Hepatocyte (in vitro differentiated cells): Measurements from ENCODE around the gene NDST1.

Source experiments
- EZH2 ChIP-seq: fragments of 200-600 bp; sonication (generic); IDR thresholded peaks from 2 replicates; pipeline ENCODE4 v1.6.1; 2016; ENCODE audit warnings: antibody characterized with exemption, mild to moderate bottlenecking, borderline replicate concordance
- EZH2phosphoT487 ChIP-seq: fragments of 200-600 bp; sonication (generic); IDR thresholded peaks from one replicate; pipeline ENCODE4 v1.6.1; 2018; ENCODE audit warnings: antibody characterized with exemption, mild to moderate bottlenecking, low read depth, moderate library complexity; ENCODE audit not compliant: unreplicated experiment, severe bottlenecking
- TF ChIP-seq, protein P1 (sequence below): fragments of 200-600 bp; sonication (generic); IDR thresholded peaks from 2 replicates; pipeline ENCODE4 v1.5.1; 2016; ENCODE audit warnings: antibody characterized with exemption, mild to moderate bottlenecking; ENCODE audit not compliant: poor library complexity

DNA sequence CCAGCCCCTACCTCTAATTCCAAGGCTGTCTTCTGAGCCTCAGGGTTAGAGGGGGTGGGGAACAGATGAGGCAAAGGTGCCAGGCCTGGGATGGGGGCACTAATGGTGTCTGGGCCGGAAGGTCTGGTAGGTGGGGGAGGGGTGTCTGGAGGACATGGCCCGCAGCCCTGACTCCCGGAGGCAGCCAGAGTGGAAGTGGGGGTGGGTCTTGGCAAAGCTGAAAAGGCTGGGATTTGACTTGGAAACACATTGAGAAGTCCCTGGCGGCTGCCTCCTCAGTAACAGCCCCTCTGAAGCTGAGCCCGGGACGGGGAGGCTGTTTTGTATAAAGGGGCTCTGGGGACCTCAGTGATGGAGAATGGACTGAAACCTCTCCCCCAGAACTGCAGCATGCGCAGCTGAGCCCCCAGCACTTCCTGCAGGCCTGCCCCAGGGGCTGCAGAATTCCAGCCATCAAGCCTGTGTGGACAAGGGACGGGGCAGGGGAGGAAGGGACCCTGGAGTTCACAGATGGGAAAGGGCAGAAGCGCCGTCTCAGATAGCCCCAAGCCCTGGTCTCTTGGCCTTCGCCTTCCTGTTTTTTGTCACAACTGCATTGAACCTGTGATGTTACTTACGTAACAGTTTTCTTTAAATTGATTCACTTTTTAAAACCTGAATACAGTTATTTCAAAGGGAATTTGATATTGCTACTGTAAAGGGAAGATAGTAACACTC is 83.2 kb downstream of the NDST1 start:
- TF ChIP-seq, protein P1, sequence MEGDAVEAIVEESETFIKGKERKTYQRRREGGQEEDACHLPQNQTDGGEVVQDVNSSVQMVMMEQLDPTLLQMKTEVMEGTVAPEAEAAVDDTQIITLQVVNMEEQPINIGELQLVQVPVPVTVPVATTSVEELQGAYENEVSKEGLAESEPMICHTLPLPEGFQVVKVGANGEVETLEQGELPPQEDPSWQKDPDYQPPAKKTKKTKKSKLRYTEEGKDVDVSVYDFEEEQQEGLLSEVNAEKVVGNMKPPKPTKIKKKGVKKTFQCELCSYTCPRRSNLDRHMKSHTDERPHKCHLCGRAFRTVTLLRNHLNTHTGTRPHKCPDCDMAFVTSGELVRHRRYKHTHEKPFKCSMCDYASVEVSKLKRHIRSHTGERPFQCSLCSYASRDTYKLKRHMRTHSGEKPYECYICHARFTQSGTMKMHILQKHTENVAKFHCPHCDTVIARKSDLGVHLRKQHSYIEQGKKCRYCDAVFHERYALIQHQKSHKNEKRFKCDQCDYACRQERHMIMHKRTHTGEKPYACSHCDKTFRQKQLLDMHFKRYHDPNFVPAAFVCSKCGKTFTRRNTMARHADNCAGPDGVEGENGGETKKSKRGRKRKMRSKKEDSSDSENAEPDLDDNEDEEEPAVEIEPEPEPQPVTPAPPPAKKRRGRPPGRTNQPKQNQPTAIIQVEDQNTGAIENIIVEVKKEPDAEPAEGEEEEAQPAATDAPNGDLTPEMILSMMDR = no peak
- TF ChIP-seq EZH2 (no peak), EZH2phosphoT487 (no peak)
